GM19035 (cell line): Measurements from ENCODE around the gene PPAN.

ENCODE experiments used
- ATAC-seq: cut with Tn5 transposase; IDR thresholded peaks from one replicate; pipeline ENCODE4 v1.9.1; 2021; ENCODE audit not compliant: unreplicated experiment

PPAN gene

DNA sequence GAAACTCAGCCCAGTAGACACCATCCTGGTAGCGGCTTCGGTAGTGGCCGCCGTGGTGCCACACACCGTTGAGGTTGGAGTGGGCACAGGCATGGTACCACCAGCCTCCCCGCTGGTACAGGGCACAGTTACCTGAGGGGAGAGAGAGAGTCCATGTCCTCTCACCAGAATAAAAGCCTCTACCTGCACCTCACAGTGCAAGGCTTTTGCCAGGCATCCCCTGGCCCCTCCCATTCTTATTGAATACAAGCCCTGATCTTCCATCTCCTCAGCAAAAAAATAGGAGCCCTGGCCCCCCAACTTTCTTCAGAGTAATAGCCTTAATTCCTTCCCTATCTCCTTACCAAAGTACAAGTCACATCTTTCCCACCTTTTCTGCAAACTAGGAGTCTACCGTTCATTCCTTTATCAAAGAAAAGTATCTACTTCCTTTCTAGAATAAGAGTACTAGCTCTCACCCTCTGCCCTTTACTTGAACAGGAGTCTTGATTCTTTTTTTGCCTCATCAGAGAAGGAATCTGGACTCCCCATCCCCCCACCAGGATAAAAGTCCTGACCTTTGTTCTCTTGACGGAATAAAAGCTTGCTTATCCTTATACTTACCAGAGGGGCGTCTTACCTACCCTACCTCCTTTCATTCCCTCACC, 13.4 kb upstream of the PPAN start:
- no peak for ATAC-seq

DNA sequence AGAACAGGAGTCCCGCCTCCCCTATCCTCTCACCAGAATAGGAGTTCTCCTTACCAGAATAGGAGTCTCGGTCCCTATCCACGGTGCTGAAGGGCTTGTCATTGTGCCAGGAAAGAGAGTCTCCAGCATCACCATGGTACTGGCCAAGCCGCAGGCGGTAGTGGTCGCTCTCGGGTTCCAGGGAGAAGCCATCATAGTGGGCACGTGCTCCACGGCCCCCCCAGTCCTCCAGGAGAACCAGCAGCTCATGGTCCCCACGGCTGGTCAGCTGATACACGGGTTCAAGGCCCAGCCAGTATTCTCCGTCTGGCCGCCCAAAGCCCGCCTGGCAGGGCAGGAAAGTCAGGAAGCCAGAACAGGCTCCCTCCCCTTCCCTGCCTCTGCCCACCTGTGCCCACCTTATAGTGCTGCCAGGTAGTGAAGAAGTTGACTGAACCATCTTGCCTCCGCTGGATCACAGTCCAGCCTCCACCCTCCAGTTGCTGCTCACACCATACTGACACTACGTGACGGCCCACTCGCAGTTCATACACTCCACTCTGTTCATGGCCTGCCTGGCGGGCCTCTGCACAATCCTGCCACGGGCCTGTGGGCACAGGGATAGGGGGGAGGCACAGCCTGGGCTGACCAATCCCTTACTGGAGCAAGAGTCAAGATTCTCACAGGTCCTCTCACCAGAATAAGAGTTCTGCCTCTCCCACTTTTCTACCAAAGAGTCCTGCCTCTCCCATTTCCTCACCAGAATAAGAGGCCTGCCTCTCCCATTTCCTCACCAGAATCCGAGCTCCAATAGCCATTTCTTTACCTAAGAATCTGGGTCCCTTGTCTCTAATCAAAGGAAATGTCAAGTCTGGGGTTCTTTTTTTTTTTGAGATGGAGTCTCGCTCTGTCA, 12.6 kb upstream of the PPAN start:
- ATAC-seq: no peak

DNA sequence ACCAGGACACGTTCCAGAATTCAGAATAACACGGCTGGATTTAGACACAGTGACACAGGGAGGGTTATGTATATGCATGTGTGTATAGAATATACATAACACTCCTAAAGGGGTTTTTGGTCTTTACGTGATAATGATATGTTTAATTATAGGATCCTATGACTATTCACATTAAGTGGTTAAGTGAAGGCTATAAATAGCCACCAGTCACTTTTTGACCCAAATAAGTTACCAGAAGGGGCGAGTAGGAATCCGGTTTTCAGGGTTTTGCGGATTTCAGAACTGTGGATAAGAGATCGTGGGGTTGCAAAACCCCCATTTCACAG, 10.6 kb upstream of the PPAN start:
- no peak for ATAC-seq

DNA sequence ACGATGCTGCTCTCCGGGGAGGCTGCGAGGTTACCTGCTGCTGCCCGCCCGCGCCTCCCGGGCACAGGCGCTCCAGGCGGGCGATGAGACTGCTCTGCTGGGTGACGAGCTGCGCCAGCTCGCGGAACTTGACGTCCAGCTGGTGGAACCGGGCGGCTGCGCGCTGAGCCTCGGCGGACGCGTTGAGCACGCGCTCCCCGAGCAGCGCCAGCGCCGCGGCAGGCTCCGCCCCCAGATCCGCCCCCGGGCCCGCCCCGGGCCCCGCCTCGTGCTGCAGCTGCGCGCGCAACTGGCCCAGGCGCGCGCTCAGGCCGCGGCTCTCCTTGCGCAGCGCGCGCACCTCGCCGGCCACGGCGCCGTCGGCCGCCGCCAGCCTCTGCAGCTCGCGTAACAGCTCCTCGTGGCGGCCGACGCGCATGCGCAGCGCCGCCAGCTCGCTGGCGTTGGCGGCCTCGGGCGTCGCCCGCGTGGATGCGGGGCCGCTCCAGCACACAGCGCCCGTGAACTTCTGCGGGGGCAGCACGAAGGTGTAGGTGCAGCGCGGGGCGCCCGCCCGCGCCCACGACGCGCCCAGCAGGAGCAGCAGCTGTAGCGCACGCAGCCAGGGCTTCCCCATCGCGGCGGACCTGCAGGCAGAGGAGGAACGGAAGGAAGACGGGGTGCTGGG, 10.1 kb upstream of the PPAN start:
- peak; percentile 79 for ATAC-seq

DNA sequence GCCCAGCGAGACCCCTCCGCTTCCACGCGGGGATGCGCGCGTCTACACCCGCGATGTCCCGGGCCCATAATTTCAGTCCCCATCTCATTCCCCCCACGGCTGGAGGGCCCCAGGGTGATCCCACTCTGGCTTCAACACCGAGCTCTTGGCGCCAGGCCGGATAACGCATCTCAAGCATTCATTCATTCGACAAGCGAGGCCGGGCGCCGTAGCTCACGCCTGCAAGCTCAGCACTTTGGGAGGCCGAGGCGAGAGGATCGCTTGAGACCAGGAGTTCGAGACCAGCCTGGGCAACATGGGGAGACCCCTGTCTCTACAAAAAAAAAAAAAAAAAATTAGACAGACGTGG, 9.6 kb upstream of the PPAN start:
- peak; percentile 6 for ATAC-seq

DNA sequence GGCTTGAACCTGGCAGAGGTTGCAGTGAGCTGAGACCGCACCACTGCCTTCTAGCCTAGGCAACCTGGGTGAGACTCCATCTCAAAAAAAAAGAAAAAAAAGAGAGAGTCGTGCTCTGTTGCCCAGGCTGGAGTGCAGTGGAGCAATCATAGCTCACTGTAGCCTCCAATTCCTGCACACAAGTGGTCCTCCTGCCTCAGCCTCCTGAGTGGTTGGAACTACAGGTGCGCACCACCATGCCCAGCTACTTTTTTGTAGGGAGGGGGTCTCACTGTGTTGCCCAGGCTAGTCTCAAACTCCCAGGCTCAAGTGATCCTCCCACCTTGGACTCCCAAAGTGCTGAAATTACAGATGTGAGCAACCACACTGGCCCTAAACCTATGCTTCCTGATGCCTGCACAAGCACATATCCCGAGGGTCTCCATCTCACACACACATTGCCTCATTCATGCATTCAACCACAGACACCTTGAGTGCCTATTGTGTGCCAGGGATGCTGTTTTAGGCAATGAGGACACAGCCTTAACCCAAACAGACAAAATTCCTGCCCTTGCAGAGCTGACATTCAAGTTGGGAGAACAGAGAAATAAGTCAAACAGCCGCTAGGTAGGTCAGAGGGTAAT, 5.9 kb upstream of the PPAN start:
- ATAC-seq: no peak

DNA sequence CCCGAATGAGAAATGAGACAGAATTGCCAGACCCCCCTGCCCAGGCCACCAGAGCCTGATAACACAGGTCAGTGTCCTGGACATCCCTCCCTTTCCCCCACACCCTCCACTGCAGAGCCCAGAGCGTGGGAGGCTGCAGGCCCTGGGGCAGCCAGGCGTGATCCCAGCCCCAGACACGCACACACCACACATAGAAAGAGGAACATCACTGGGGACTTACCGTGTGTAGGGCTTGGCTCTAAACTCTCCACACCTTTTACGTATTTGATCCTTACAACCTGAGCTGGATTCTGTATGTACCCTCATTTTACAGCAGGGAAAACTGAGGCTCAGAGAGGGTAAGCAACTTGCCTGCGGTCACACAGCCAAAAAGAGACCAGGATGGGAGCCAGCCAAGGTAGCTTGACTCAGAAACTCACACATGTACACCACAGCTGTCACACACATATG, 3.4 kb upstream of the PPAN start:
- ATAC-seq: no peak

DNA sequence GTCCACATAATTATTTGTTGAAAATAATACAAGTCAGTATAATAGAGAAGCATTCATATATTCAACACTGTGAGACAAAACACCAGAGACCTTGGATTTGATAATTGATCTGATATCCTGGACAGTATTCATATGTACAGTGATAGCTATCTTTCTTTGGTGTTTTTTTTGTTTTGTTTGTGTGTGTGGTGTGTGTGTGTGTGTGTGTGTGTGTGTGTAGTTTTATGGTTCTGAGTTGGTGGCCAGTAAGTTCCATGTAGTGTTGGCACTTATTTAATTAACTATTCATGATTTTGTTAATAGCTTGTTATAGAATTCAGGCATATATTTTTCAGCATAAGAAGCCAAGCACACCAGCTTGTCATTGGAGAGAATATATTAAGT, 2.0 kb upstream of the PPAN start:
- no peak for ATAC-seq

DNA sequence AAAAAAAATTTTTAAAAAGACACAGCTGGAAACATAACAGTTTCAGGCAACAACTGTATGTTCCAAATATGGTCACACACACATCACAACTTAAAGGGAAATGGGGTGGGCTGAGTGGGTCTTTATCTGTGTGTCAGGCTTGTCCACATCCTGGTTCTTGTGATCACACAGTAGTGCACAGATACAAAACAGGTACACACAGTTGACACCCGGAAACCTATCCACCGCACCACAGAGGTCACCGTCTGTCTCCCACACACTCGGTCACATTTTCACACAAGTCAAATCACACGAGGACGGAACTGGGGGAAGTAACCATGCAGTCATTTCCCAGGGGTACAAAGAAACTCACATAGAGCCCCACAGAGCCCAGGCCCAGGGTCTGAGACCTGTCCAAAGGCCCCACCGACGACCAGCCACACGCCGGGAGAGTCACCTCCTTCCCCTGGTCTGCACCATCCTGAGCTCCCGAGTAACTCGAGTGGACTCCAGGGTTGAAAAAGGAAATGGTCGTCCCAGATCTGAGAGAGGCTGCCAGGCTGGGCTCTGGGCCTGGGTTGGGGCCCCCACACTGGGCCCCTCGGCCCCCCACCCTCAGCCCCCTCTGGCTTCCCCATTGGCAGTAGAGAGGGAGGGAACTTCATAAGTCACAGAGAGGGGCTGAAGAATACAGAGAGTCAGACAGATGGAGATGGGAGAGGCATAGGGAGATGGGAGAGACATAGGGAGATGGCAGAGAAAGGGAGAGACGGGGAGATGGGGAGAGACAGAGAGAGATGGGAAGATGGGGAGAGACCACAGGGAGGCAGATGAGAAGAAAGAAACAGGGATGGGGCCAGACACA, 1.3 kb upstream of the PPAN start:
- ATAC-seq: peak; percentile 44

DNA sequence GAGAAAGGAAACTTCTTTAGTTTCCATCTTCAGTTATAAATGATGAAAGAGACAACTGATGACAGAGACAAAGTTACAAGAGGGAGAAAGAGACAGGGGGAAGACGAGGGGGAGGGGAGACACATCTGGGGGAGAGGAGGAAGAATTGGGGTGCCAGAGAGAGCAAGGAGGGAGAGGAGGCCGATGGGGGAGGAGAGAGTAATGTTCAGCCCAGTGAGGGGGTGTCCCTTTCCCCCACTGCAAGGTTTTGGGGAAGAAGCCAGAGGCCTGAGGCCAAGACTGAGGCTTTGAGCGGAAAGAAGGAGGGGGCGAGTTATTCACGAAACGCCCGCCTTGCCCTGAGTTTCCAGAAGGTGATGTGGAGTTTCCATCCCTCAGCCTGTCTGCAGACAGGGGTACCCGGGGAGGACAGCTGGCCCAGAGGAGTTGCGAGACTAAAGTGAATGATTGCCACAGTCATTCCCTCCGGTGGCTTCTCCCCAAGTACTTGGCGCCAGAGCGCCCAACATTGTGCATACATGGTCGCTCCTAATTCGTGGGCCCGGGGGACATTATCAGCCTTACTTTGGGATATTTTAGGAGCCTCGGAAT, 558 bp upstream of the PPAN start:
- peak; percentile 14 for ATAC-seq

DNA sequence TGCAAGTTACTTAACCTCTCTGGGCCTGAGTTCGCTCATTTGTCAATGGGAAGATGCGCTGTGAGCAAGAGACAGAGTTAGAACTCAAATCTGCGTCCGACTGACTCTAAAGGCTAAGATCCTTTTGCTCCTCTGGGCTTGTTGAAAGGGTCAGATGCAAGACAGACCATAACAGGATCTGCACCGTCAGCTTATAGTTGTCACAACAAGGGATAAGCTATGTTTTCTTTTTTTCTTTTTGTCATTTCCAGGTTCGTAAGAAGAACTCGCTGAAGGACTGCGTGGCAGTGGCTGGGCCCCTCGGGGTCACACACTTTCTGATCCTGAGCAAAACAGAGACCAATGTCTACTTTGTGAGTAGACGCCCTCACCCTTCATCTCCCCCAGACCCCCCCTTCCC, 1.1 kb downstream of the PPAN start:
- ATAC-seq: no peak

DNA sequence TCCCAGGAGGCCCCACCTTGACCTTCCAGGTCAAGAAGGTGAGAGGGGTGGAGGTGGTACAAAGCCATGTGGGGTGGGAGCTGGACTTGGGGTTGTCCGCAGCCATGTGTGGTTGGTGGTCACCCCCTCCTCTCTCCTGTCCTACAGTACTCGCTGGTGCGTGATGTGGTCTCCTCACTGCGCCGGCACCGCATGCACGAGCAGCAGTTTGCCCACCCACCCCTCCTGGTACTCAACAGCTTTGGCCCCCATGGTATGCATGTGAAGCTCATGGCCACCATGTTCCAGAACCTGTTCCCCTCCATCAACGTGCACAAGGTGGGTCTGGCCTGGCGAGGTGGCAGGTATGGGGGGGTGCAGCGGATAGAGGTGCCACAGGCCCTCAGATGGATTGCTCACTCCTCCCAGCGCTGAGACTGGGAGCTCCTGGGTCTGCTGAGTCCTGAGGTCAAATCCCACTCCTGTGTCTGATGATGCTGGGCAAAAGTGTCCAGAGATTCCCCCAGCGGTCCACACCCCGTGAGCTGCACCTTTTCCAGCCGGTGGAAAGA, 1.7 kb downstream of the PPAN start:
- no peak for ATAC-seq

DNA sequence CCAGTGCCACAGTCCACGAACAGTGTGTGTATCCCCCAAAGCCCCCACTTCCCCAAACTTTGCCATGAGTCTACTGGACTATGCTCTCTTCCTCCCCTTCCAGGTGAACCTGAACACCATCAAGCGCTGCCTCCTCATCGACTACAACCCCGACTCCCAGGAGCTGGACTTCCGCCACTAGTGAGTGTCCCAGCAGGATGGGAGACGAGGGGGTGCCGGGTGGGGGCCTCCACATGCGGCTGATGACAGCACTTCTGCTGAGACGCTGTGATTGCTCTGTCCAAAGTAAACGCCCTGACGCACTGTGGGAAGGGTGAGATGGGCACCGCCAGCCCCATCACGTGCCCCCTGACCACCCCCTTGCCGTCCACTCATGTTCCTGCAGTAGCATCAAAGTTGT, 3.4 kb downstream of the PPAN start:
- ATAC-seq: no peak

DNA sequence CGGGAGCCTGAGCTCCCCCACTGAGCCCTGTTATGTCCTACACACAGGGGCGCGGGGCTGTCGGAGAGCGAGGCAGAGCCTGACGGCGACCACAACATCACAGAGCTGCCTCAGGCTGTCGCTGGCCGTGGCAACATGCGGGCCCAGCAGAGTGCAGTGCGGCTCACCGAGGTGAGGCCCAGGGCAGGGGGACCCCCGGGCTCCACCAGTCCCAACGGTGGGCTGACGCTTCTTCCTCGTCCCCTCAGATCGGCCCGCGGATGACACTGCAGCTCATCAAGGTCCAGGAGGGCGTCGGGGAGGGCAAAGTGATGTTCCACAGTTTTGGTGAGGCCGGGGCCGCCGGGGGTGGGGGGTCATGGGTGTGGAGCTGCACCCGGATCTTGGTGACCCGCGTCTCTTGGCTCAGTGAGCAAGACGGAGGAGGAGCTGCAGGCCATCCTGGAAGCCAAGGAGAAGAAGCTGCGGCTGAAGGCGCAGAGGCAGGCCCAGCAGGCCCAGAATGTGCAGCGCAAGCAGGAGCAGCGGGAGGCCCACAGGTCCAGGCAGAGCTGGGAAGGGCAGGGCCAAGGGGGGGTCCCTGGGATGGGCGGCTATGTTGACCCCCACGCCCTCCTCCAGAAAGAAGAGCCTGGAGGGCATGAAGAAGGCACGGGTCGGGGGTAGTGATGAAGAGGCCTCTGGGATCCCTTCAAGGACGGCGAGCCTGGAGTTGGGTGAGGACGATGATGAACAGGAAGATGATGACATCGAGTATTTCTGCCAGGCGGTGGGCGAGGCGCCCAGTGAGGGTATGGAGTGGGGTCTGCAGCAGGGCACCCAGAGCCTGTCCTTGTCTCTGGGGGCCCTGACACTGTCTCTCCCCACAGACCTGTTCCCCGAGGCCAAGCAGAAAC, 4.2 kb downstream of the PPAN start:
- no peak for ATAC-seq

DNA sequence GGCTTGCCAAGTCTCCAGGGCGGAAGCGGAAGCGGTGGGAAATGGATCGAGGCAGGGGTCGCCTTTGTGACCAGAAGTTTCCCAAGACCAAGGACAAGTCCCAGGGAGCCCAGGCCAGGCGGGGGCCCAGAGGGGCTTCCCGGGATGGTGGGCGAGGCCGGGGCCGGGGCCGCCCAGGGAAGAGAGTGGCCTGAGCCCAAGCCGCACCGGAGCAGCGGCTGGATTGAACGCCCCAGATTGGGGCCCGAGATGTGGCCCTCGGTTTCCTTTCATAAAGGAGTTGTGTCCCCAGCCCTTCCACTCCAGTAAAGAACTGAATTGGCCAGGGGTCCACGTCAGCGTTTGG, 4.8 kb downstream of the PPAN start:
- ATAC-seq: no peak

DNA sequence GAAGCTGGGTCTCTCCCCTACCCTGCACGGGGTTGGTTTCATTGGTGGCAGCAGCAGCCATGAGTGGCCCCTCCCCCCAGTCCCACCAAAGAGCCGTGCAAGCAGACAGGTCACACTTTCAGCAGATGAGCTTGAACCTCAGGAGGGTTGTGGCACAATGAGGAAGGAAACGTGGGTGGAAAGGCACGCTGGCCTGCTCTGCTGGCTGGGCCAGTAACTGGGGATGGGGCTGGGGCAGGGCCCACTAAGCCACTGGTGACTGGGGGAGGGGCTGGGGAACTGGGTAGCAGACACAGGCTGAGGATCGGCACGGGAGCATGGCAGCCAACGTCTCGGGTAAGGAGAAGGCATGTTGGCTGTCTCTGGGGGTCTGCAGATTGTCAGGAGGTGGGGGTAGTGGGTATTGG, 5.2 kb downstream of the PPAN start, which contains the start of gene P2RY11:
Gene P2RY11, plus strand, starts transcription at position 289 of the 407 bp plus-strand sequence. Its CDS starts 29 bp downstream, at position 318.
- no peak for ATAC-seq

DNA sequence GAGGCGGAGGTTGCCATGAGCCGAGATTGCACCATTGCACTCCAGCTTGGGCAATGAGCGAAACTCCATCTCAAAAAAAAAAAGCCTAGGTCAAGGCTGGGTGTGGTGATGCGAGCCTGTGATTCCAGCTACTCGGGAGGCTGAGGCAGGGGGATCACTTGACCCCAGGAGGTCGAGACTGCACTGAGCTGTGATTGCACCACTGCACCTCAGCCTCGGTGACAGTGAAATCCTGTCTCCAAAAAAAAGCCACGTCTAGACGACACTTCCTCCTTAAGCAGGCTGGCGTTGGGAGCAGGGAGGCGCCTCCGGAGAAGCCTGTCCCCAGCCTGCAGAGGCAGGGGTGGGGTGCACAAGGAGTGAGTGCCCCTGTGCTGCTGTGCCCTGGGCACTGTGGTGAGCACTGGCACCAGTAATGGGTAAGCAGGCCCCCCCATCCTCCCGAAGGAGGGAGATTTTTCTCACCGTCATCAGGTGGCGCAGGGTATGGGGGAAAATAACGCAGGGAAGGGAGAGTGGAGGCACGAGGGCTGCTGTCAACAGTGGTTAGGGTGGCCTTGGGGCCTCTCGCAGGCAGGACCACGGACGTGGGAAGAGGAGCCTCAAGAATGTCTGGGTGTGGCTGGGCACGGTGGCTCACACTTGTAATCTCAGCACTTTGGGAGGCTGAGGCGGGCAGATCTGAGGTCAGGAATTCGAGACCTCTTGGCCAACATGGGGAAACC, 6.0 kb downstream of the PPAN start:
- no peak for ATAC-seq

DNA sequence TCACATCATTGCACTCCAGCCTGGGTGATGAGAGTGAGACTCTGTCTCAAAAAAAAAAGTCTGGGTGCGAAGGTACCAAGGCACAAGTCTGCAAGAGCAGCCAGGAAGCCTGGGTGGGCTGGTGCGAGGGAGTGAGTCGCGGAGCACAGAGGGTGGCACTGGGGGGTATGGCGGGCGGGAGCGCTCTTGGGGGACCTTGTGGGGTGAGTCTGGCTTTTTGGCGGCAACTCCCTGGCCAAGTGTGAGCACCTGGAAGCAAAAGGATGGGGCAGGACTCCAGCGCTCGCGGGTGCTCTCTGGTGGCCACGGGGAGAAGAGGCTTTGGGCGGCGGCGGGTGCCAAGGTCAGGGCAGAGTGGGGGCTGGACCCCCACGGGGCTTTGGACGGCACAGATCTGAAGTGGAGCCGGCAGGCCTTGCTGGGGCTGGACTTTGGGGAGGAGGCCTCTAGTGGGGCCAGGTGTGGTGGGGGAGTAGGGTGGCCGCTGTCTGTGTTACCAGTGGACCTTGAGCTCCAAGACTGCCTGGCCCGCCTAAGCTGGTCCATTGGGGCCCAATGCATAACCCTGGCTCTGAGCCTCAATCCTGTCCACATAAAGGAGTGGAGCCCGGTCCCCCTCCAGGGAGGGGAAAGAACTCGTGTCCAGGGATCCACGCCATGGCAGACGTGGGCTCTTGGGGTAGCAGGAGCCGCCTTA, 6.9 kb downstream of the PPAN start:
- no peak for ATAC-seq
